ENCODE data around the gene PPP1R10. TPM values are rescaled to one million over a fixed set of nuclear protein-coding genes. Genes with fewer than 3 reads are reported as not detected.

Gene PPP1R10
- 17.5 and 24.6 TPM in 2 replicates for total RNA-seq

DNA sequence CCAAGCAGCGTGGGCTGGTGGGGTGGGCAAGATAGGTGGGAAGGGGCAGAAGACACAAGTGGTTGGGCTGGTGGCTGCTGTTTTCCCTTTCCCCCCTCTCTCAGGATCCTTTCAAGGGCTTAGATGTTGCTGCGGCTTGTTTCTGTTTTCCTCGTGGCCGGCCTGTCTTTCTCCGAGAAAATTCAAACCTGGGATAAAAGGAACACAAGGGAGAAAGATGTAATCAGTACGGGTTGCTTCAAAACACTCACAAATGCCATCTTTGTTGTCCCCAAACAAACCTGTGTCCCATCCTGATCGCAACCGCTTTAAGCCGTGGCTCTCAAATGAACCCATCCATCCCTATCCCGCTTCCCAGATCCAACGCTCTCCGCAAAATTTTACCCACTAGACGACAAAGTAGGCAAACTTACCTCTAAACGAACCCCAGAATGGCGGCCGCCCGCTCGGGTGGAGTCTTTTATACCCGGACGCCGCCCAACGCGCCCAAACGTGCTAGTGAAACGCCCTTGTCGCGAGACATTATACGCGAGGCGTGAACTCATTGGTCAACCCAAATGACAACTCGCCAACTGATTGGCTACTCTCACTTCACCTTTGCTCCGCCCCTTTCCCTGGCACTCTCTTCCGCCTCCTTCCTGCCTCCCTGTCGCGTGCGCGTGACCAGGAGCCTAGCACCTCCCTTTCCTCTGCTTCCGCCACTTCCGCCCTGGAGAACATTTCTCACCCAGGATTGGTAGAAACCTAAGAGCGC is at the start of gene PPP1R10:
PPP1R10 (minus strand) TSS at position 433 of the 754 bp plus-strand sequence. CDS start 7,299 bp downstream, outside the sequence.

DNA sequence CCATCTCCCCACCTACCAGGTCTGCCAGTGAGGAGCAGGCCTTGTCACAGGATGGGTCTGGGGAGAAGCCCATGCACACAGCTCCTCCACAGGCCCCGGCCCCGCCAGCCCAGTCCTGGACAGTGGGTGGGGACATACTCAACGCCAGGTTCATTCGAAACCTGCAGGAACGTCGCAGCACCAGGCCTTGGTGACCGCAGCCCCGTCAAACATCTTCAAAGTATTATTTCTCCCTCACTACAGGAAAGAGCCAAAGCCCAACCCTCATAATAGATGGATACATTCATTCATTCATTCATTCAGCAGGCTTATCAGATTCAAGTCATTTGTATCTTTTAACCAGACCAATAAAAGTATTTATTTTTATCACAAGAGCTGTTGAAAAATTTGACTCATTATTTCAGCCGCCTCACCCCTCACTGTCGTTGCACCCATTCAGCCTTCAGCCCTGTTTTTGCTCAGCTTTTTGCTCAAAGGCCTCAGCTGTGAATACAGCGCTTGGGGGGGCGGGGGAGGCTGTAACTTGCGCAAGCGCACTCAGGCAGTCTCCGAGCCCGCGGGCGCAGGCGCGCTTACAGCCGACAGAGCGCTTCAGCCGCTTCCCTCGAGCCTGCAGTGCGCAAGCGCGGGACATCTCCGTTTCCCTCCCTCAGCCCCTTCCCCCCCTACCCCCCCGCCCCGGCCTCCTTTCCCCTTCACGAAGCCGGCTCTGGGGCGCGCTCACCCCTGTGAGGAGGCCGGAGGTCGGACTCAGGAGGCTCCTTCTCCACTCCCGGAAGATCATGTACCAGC is 29.6 kb upstream of the PPP1R10 start, which contains the start of gene C6orf136:
C6orf136 (plus strand) TSS at position 684 of the 792 bp plus-strand sequence; CDS start at position 783, 99 bp downstream.

GRCh38 chr6:30626484-30627366 is 9.7 kb upstream of the PPP1R10 start, which contains the start of gene ATAT1:
TSS of gene ATAT1 (plus strand) at chr6:30626874.

GRCh38 chr6:30617565-30618269 is 674 bp upstream of the PPP1R10 start, which contains the start of gene MRPS18B:
TSS of gene MRPS18B (plus strand) at chr6:30617840. CDS start at chr6:30617866, 26 bp downstream.

DNA sequence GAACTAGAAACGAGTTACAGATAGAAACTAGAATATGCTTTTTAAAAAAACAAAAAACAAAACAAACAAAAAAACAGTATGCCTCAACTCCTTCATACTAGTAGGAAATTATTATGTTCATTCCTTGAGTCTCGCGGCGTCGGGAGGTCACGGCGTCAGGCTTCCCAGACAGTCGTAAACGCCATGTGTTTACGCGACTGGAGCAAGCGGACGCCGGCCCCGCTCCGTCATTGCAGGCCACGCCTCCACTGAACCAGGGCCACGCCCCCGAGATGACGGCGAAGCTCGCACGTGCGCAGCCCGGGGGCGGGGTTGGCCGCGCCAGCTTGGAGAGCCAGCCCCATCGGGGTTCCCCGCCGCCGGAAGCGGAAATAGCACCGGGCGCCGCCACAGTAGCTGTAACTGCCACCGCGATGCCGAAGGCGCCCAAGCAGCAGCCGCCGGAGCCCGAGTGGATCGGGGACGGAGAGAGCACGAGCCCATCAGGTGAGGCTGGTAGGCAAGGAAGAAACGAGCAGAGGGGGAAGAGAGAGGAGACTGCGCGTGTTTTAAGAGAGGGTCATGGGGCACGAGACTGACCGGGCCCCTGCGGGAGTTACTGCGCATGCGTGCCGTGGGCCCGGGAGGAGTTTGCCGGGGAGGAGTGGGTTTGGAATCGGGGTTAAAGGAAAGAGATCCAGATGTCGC is 45.8 kb downstream of the PPP1R10 start, which contains the start of gene ABCF1:
ABCF1 (plus strand) TSS at position 368 of the 687 bp plus-strand sequence; CDS start at position 414, 46 bp downstream.

GRCh38 chr6:30556906-30557682 is 59.9 kb downstream of the PPP1R10 start, which contains the start of gene PRR3:
TSS of gene PRR3 (plus strand) at chr6:30557295. CDS start at chr6:30557345, 50 bp downstream.

DNA sequence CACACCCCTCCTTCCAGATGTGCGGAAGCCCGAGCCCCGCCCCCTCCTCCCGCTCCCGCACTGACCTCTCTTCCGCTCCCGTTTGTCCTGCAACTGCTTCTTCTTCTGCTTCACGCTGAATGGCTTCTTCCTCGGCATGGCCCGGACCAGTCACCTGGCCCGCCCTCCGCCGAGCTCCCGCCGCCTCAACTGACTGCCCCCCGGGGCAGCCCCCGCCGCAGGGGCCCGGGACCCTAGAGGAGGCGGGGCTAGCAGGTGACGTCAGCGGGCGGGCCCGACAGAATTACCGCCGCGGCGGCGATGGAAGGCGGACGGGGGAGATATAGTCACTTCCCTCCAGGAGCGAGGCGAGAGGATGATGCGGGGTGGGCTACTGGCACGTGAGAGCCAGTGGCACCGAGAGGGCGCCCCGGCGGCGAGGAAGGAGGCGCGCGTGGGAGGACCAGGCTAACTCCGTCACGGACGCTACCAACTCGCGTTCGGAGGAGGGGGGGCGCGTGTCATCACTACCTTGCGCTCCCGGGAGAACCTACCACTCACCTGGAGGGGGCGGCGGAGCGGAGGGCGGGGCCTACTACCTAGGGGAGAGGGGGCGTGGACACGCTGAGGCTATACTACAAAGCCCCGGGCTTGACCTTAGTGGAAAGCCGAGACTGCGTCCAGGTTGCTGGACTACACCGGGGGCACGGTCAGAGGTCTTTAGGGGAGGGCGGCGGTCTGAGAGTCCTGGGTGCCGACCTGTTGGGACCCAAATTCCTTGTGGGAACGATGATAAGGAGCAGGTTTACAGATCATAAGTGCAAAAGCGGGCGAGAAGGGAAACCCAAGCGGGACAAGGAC is 60.8 kb downstream of the PPP1R10 start, which contains the start of gene GNL1:
GNL1 (minus strand) TSS at position 424 of the 840 bp plus-strand sequence; CDS start at position 138, 286 bp downstream.

Other genes starting within 250 kb of the PPP1R10 start
- 216 and 227 TPM in 2 replicates for gene HLA-E, start 127.7 kb downstream of the PPP1R10 start, total RNA-seq
- 40.1 and 48.8 TPM in 2 replicates for gene GNL1, start 60.8 kb downstream of the PPP1R10 start, total RNA-seq
- gene PRR3, start 59.9 kb downstream of the PPP1R10 start, total RNA-seq = 4.5 and 6.2 TPM in 2 replicates
- gene ABCF1, start 45.8 kb downstream of the PPP1R10 start, total RNA-seq = 35.9 and 54.6 TPM in 2 replicates
- gene MRPS18B, start 597 bp upstream of the PPP1R10 start, total RNA-seq = 26.4 and 28.8 TPM in 2 replicates
- 4.8 and 5.6 TPM in 2 replicates for gene ATAT1, start 9.6 kb upstream of the PPP1R10 start, total RNA-seq
- gene C6orf136, start 29.9 kb upstream of the PPP1R10 start, total RNA-seq = 3.0 and 3.2 TPM in 2 replicates
- gene DHX16, start 55.8 kb upstream of the PPP1R10 start, total RNA-seq = 33.6 and 37.8 TPM in 2 replicates
- 32.1 and 71.9 TPM in 2 replicates for gene PPP1R18, start 69.4 kb upstream of the PPP1R10 start, total RNA-seq
- gene NRM, start 73.7 kb upstream of the PPP1R10 start, total RNA-seq = 0.59 and 2.2 TPM in 2 replicates
- gene MDC1, start 100.0 kb upstream of the PPP1R10 start, total RNA-seq = 4.5 and 13.2 TPM in 2 replicates
- 252 and 681 TPM in 2 replicates for gene TUBB, start 103.1 kb upstream of the PPP1R10 start, total RNA-seq
- gene FLOT1, start 125.4 kb upstream of the PPP1R10 start, total RNA-seq = 72.2 and 90.1 TPM in 2 replicates
- gene IER3, start 127.3 kb upstream of the PPP1R10 start, total RNA-seq = 95.7 and 164 TPM in 2 replicates